ENCODE measurements around the gene CASKIN2. TPM values are rescaled to one million over a fixed set of nuclear protein-coding genes. Genes with fewer than 3 reads are reported as not detected.
A peak's percentile ranks its signal among the peaks of the same experiment; 100 is the strongest.

CASKIN2 gene
- polyA plus RNA-seq (ENCODE audit: insufficient read length): 32.0 TPM

- DNase-seq: peak; percentile 94
These were observed at the start of gene CASKIN2 for GRCh38 chr17:75515496-75516254. CASKIN2 (minus strand) TSS chr17:75515537; CDS start chr17:75513804, 1,733 bp downstream.

- no peak for DNase-seq
These were observed 49.7 kb upstream of the CASKIN2 start for GRCh38 chr17:75565066-75565465.

GRCh38 chr17:75564195-75564594 lies 48.9 kb upstream of the CASKIN2 start:
- no peak for DNase-seq

GRCh38 chr17:75563063-75563758 lies 47.9 kb upstream of the CASKIN2 start:
- no peak for DNase-seq

- no peak for DNase-seq
These were observed 46.7 kb upstream of the CASKIN2 start for GRCh38 chr17:75561927-75562603.

- no peak for DNase-seq
These were observed 44.7 kb upstream of the CASKIN2 start for GRCh38 chr17:75559958-75560533.

- no peak for DNase-seq
These were observed 43.6 kb upstream of the CASKIN2 start for GRCh38 chr17:75558666-75559530.

- DNase-seq: no peak
These were observed 42.7 kb upstream of the CASKIN2 start for GRCh38 chr17:75557852-75558665.

GRCh38 chr17:75557075-75557851 lies 41.9 kb upstream of the CASKIN2 start:
- DNase-seq: no peak

- DNase-seq: no peak
These were observed 40.4 kb upstream of the CASKIN2 start for GRCh38 chr17:75555679-75556153.

GRCh38 chr17:75553295-75554110 lies 38.2 kb upstream of the CASKIN2 start:
- DNase-seq: no peak

- DNase-seq: peak; percentile 60
These were observed 37.3 kb upstream of the CASKIN2 start for GRCh38 chr17:75552425-75553294.

GRCh38 chr17:75551266-75551665 lies 35.9 kb upstream of the CASKIN2 start:
- no peak for DNase-seq

- no peak for DNase-seq
These were observed 34.8 kb upstream of the CASKIN2 start for GRCh38 chr17:75550139-75550465.

- DNase-seq: no peak
These were observed 34.2 kb upstream of the CASKIN2 start for GRCh38 chr17:75549246-75550138.

GRCh38 chr17:75548813-75549212 lies 33.5 kb upstream of the CASKIN2 start:
- DNase-seq: no peak

GRCh38 chr17:75547091-75547490 lies 31.8 kb upstream of the CASKIN2 start:
- DNase-seq: no peak
